ENCODE data around the gene FSD1L.

Gene FSD1L

DNA sequence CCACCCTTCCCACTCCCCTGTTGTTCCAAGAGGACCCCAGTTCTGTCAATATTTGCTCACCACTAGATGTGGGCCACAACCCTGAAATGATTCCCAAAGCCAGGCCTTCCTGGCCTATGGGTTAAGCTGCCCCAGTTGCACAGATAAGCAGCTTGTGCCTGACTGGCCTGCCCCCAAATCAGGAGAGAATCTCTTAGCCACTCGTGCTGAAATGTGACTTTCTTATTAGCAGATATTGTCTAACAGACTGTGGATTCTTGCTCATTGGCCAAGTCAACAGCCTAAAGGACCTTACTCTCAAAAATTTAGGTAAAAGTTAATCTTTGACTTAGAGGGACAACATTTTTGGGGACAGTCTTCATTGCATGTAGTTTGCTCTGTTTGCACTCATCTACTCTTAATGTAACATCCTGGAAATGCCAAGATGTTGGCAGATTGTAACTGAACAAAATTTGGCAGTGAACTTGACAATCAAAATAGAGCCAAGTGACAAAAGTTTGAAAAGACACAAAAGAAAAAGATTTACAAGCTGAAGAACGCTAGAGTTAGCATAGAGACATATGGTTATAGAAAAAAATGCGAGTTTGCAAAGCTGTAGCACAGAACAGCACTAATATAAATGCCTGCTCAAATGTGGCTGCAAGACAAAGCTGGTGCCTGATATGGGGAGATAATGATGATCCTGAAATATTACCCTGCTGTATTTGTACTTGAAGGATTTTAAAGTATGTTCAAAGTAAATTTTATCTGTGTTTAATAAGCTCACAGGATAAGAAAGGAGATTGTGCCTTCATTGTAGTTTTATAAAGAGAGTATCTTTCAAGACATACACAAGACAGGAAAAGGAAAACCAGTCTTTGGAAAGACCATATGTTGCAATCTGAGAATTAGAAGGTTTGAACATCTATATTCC, 29.0 kb upstream of the FSD1L start:
- no peaks in the 10 kb centered on the region for H3K4me1 ChIP-seq (ENCODE audit: control insufficient read depth, insufficient read depth, low read length, unreplicated experiment)
- H3K79me2 ChIP-seq (ENCODE audit: control insufficient read depth, insufficient read depth, low read length, unreplicated experiment): no peaks in the 10 kb centered on the region
- no peak overlapping the region for H3K4me3 ChIP-seq (ENCODE audit: low read depth, low read length)
- no peaks in the 10 kb centered on the region for H3K36me3 ChIP-seq (ENCODE audit: insufficient read depth, low read length)
- H3K27ac ChIP-seq (ENCODE audit: low read depth, low read length): no peak overlapping the region
- H3K27me3 ChIP-seq (ENCODE audit: insufficient read depth, low read length): no peaks in the 10 kb centered on the region
- H2AFZ ChIP-seq (ENCODE audit: low read length, unreplicated experiment): no peak overlapping the region

- H2AFZ ChIP-seq (ENCODE audit: low read length, unreplicated experiment): no peak overlapping the region
- no peaks in the 10 kb centered on the region for H3K27me3 ChIP-seq (ENCODE audit: insufficient read depth, low read length)
- H3K36me3 ChIP-seq (ENCODE audit: insufficient read depth, low read length): no peaks in the 10 kb centered on the region
- H3K79me2 ChIP-seq (ENCODE audit: control insufficient read depth, insufficient read depth, low read length, unreplicated experiment): no peaks in the 10 kb centered on the region
- H3K4me1 ChIP-seq (ENCODE audit: control insufficient read depth, insufficient read depth, low read length, unreplicated experiment): no peaks in the 10 kb centered on the region
- H3K4me3 ChIP-seq (ENCODE audit: low read depth, low read length): no peak overlapping the region
- no peak overlapping the region for H3K27ac ChIP-seq (ENCODE audit: low read depth, low read length)
Measured at GRCh38 chr9:105419816-105420597, 27.8 kb upstream of the FSD1L start.

GRCh38 chr9:105421154-105421553, 26.7 kb upstream of the FSD1L start:
- no peak overlapping the region for H3K4me3 ChIP-seq (ENCODE audit: low read depth, low read length)
- H3K79me2 ChIP-seq (ENCODE audit: control insufficient read depth, insufficient read depth, low read length, unreplicated experiment): no peaks in the 10 kb centered on the region
- no peaks in the 10 kb centered on the region for H3K27me3 ChIP-seq (ENCODE audit: insufficient read depth, low read length)
- H3K4me1 ChIP-seq (ENCODE audit: control insufficient read depth, insufficient read depth, low read length, unreplicated experiment): no peaks in the 10 kb centered on the region
- H3K27ac ChIP-seq (ENCODE audit: low read depth, low read length): no peak overlapping the region
- no peak overlapping the region for H2AFZ ChIP-seq (ENCODE audit: low read length, unreplicated experiment)
- no peaks in the 10 kb centered on the region for H3K36me3 ChIP-seq (ENCODE audit: insufficient read depth, low read length)

DNA sequence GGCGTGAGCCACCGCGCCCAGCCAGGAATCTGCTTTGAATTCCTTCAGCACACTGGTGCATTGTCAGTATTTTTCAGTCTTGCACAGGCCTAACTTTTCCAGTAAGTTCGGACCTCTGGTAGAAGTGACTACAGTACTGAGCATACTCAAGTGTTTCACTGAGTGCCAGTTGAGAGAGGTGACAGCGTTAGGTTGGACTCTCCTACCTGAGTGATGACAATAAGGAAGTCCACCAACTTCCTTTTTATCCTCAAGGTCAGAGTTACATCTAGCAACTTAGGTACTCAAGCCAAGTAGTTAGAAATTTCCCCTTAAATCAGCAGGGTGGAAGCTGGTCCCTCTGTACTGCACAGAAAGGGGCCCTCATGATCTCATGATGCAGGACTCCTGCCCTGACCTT, 26.0 kb upstream of the FSD1L start:
- no peaks in the 10 kb centered on the region for H3K4me1 ChIP-seq (ENCODE audit: control insufficient read depth, insufficient read depth, low read length, unreplicated experiment)
- H3K79me2 ChIP-seq (ENCODE audit: control insufficient read depth, insufficient read depth, low read length, unreplicated experiment): no peaks in the 10 kb centered on the region
- H3K27ac ChIP-seq (ENCODE audit: low read depth, low read length): no peak overlapping the region
- H2AFZ ChIP-seq (ENCODE audit: low read length, unreplicated experiment): no peak overlapping the region
- H3K27me3 ChIP-seq (ENCODE audit: insufficient read depth, low read length): no peaks in the 10 kb centered on the region
- no peak overlapping the region for H3K4me3 ChIP-seq (ENCODE audit: low read depth, low read length)
- no peaks in the 10 kb centered on the region for H3K36me3 ChIP-seq (ENCODE audit: insufficient read depth, low read length)

GRCh38 chr9:105425816-105426433, 21.9 kb upstream of the FSD1L start:
- Histone ChIP-seq H3K27ac (ENCODE audit: low read depth, low read length) (no peak overlapping the region), H3K79me2 (ENCODE audit: control insufficient read depth, insufficient read depth, low read length, unreplicated experiment) (no peaks in the 10 kb centered on the region), H3K27me3 (ENCODE audit: insufficient read depth, low read length) (no peaks in the 10 kb centered on the region), H2AFZ (ENCODE audit: low read length, unreplicated experiment) (no peak overlapping the region), H3K36me3 (ENCODE audit: insufficient read depth, low read length) (no peaks in the 10 kb centered on the region), H3K4me3 (ENCODE audit: low read depth, low read length) (no peak overlapping the region), H3K4me1 (ENCODE audit: control insufficient read depth, insufficient read depth, low read length, unreplicated experiment) (no peaks in the 10 kb centered on the region)

DNA sequence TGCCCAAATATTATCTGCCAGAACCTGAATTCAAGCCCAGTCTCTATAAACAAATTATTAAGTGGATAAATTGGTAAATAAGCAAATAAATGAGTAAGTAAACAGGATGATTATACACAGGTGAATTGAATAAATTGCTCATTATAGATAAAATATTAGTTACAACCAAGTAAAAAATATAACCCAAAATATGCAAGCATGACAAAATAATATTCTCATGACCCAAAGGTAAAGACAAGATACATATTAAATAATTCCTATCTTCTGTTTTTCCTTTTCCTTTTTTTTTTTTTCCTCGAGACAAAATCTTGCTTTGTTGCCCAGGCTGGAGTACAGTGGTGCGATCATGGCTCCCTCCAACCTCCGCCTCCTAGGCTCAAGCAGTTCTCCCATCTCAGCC, 21.2 kb upstream of the FSD1L start:
- Histone ChIP-seq H3K4me1 (ENCODE audit: control insufficient read depth, insufficient read depth, low read length, unreplicated experiment) (no peaks in the 10 kb centered on the region), H3K27me3 (ENCODE audit: insufficient read depth, low read length) (no peaks in the 10 kb centered on the region), H3K79me2 (ENCODE audit: control insufficient read depth, insufficient read depth, low read length, unreplicated experiment) (no peaks in the 10 kb centered on the region), H3K27ac (ENCODE audit: low read depth, low read length) (no peak overlapping the region), H3K36me3 (ENCODE audit: insufficient read depth, low read length) (no peaks in the 10 kb centered on the region), H3K4me3 (ENCODE audit: low read depth, low read length) (no peak overlapping the region), H2AFZ (ENCODE audit: low read length, unreplicated experiment) (no peak overlapping the region)

- Histone ChIP-seq H3K36me3 (ENCODE audit: insufficient read depth, low read length) (no peaks in the 10 kb centered on the region), H3K79me2 (ENCODE audit: control insufficient read depth, insufficient read depth, low read length, unreplicated experiment) (no peaks in the 10 kb centered on the region), H2AFZ (ENCODE audit: low read length, unreplicated experiment) (no peak overlapping the region), H3K27ac (ENCODE audit: low read depth, low read length) (no peak overlapping the region), H3K27me3 (ENCODE audit: insufficient read depth, low read length) (no peaks in the 10 kb centered on the region), H3K4me1 (ENCODE audit: control insufficient read depth, insufficient read depth, low read length, unreplicated experiment) (no peaks in the 10 kb centered on the region), H3K4me3 (ENCODE audit: low read depth, low read length) (no peak overlapping the region)
Measured at GRCh38 chr9:105431424-105432246, 16.2 kb upstream of the FSD1L start.

- H3K79me2 ChIP-seq (ENCODE audit: control insufficient read depth, insufficient read depth, low read length, unreplicated experiment): no peaks in the 10 kb centered on the region
- H3K27ac ChIP-seq (ENCODE audit: low read depth, low read length): no peak overlapping the region
- H2AFZ ChIP-seq (ENCODE audit: low read length, unreplicated experiment): no peak overlapping the region
- no peaks in the 10 kb centered on the region for H3K4me1 ChIP-seq (ENCODE audit: control insufficient read depth, insufficient read depth, low read length, unreplicated experiment)
- H3K27me3 ChIP-seq (ENCODE audit: insufficient read depth, low read length): no peaks in the 10 kb centered on the region
- H3K4me3 ChIP-seq (ENCODE audit: low read depth, low read length): no peak overlapping the region
- H3K36me3 ChIP-seq (ENCODE audit: insufficient read depth, low read length): no peaks in the 10 kb centered on the region
Measured at GRCh38 chr9:105432247-105432842, 15.5 kb upstream of the FSD1L start.

DNA sequence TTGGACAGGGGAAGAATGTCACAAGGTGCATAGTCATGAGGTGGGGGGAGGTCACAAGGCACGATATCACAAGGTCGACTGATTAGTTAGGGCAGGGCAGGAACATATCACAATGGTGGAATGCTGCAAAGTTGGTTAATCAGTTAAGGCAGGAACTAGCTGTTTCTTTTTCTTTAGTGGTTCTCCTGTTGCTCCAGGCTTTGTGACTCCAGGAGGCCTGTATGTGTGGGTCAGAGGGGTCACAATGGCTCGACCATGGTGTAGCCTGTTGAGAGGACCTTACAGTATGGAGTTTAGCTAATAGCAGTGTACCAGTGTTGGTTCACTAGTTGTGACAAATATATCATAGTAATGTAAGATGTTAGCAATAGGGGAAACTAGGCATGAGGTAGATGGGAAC, 12.4 kb upstream of the FSD1L start:
- no peak overlapping the region for H2AFZ ChIP-seq (ENCODE audit: low read length, unreplicated experiment)
- H3K27ac ChIP-seq (ENCODE audit: low read depth, low read length): no peak overlapping the region
- no peaks in the 10 kb centered on the region for H3K36me3 ChIP-seq (ENCODE audit: insufficient read depth, low read length)
- H3K4me3 ChIP-seq (ENCODE audit: low read depth, low read length): no peak overlapping the region
- H3K79me2 ChIP-seq (ENCODE audit: control insufficient read depth, insufficient read depth, low read length, unreplicated experiment): no peaks in the 10 kb centered on the region
- H3K4me1 ChIP-seq (ENCODE audit: control insufficient read depth, insufficient read depth, low read length, unreplicated experiment): no peaks in the 10 kb centered on the region
- H3K27me3 ChIP-seq (ENCODE audit: insufficient read depth, low read length): no peaks in the 10 kb centered on the region

DNA sequence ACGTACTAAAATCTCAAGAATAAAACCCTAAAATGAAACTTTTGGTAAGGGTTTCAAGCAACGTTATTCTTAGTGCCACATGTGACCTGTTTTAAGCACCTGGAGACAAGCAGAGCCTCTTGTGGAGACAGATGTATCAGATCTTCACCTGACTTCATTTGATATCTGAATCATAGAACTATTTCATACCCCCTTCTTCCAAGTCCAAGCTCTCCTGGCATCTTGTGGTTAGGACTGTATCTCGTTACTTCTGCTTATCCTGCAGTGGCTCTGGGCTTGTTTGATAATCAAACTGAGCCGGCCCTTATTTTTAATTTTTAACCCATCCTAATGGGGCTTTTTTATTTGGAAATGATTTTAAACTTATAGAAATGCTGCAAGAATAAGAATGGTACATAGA, 11.1 kb upstream of the FSD1L start:
- Histone ChIP-seq H2AFZ (ENCODE audit: low read length, unreplicated experiment) (no peak overlapping the region), H3K27ac (ENCODE audit: low read depth, low read length) (no peak overlapping the region)

More for the DNA sequence above, 11.1 kb upstream of the FSD1L start:
- Histone ChIP-seq H3K79me2 (ENCODE audit: control insufficient read depth, insufficient read depth, low read length, unreplicated experiment) (no peaks in the 10 kb centered on the region), H3K36me3 (ENCODE audit: insufficient read depth, low read length) (no peaks in the 10 kb centered on the region), H3K4me1 (ENCODE audit: control insufficient read depth, insufficient read depth, low read length, unreplicated experiment) (no peaks in the 10 kb centered on the region), H3K27me3 (ENCODE audit: insufficient read depth, low read length) (no peaks in the 10 kb centered on the region), H3K4me3 (ENCODE audit: low read depth, low read length) (no peak overlapping the region)

All from ACC112 (cell line).